NB4 (cell line): Measurements from ENCODE around the gene AHRR.
A peak's percentile ranks its signal among the peaks of the same experiment; 100 is the strongest.

Experiments
- DNase-seq: peaks from one replicate; pipeline ENCODE4 v3.0.0; 2010; ENCODE audit warnings: low read depth
- H3K4me3 ChIP-seq: one replicate; pipeline ENCODE4 v1.5.1; 2011; ENCODE audit warnings: mild to moderate bottlenecking, low read depth, low read length, moderate library complexity
- CTCF ChIP-seq: IDR thresholded peaks from one replicate; pipeline ENCODE4 v1.5.1; 2012; ENCODE audit warnings: low read depth, low read length
- MAX ChIP-seq: IDR thresholded peaks from 2 replicates; pipeline ENCODE4 v1.6.1; 2011; ENCODE audit warnings: low read depth, low read length
- MYC ChIP-seq: IDR thresholded peaks from 2 replicates; pipeline ENCODE4 v1.6.1; 2011; ENCODE audit warnings: low read depth, low read length
- POLR2A ChIP-seq: IDR thresholded peaks from 2 replicates; pipeline ENCODE4 v1.6.1; 2011; ENCODE audit warnings: mild to moderate bottlenecking; ENCODE audit not compliant: insufficient read length; ENCODE audit errors: extremely low read depth

Gene AHRR

DNA sequence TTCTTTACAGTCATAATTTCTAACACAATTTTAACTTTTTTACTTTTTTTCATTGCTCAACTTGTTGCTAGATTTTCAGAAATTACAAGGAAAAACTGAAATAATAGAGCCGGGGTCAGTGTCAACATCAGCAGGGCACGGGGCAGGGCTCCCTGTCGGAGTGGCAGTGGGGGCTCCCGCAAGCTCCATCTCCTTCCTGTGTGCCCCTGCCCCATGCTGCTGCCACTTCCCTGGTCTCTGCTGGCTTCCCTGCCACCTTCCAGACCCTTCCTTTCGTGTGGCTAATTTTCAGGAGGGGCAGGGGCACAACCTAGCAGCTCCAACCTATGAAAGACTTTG is 120.5 kb downstream of the AHRR start:
- TF ChIP-seq POLR2A (no peak), CTCF (no peak)
- no peak for DNase-seq
- H3K4me3 ChIP-seq = peak overlapping the region; percentile 88

DNA sequence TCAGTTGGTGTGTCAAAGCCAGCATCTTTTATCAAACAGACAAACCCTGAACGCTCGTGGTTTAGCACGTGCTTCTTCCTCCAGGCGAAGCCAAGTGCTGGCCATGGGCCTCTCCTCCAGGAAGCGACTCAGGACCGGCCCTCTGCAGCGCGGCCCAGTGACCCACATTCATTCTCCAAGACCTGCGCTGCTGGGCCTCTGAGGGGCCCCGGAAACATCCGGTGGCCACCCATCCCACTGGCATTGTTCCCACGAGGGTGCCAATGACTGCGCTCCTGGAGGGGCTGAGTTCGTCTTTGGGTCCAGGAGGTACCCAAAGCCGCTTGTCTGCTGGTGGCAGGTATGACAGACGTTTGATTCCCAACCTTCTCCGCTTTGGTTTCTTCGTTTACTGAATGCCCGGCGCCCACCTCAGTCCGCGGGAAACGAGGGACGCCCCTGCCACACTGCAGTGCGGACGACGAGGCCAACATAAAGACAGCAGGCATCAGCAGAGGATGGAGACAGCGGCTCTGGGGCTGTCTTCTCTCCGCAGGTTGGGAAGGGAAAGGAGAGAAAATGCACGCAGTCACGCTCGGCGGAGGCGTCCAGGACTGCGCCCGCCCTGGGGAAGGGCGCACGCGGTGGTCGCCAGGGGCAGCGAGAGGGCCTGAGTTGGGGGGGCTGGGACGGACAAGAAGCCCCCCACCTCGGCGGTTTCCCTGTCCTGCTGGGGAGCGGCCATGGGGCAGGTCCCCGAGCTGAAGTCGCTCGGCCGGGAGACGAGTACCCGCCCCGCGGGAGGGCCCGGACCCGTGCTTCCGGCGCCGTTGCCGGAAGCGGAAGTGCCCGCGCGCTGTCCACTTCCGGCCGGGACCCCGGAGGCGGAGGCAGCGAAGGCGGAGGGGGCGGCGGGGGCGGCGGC is 121.1 kb downstream of the AHRR start, which contains the start of gene EXOC3:
Gene EXOC3, plus strand, starts transcription at position 842 of the 904 bp plus-strand sequence. CDS start 3,030 bp downstream, outside the sequence.
- TF ChIP-seq MAX (peak; percentile 92), CTCF (no peak), MYC (peak; percentile 49), POLR2A (peak; percentile 84)
- DNase-seq = peak; percentile 89
- peak within 1 kb of the TSS; percentile 97 for H3K4me3 ChIP-seq

GRCh38 chr5:443239-444151 is 122.0 kb downstream of the AHRR start:
- TF ChIP-seq MAX (peak; percentile 74), POLR2A (no peak), CTCF (no peak), MYC (peak; percentile 39; the same call in 1 of the 2 replicates)
- DNase-seq = no peak

DNA sequence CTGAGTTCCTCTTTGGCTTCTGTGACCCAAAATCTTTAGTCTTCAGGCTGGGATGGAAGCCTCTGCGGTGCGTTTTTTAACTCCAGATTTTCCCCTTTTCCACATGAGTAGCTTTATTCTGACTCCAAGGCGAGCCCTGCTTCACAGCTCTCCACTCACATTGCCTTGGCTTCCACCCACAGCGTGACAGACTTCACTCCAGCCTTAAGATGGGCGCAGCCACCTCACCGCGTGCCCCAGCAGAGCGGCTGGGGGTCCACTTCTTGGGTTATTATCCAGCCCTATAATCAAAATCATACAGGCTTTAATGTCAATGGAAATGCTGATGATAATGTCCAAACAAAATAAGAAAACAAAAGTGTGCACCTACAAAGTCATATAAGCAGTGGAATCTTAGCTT is 122.7 kb downstream of the AHRR start:
- DNase-seq = no peak
- peak overlapping the region; percentile 97 for H3K4me3 ChIP-seq
- no peak for TF ChIP-seq CTCF

More at GRCh38 chr5:443239-444151, 122.0 kb downstream of the AHRR start:
- H3K4me3 ChIP-seq = peak overlapping the region; percentile 97

DNA sequence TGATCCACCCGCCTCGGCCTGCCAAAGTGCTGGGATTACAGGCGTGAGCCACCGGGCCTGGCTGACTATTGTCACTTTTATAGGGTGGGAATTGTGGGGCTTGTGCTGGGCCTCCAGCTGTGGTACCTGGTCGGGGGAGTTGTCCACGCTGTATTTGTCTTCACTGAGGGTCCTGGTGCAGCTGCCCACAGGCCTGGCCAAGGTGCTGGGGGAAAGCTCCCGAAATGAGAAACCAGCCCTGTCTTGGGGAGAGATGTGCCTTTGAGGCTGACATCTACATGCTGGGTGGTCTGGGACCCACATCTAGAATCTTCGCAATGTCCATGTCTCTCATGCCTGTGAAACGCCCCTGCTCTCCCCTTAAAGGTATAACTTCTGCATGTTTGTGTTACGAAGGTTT is 124.1 kb downstream of the AHRR start:
- no peak for DNase-seq
- TF ChIP-seq CTCF = no peak
- no peak for TF ChIP-seq MAX
- TF ChIP-seq MYC = no peak
- no peak for TF ChIP-seq POLR2A

More for the DNA sequence above, 124.1 kb downstream of the AHRR start:
- peak overlapping the region; percentile 18 for H3K4me3 ChIP-seq
